ENCODE data around the gene C2CD2L.
"Not testable (repeated sequence)": the region's sequence is repeated elsewhere in the genome, so short reads cannot be mapped to it uniquely, and the experiment has no call there.

The C2CD2L gene

DNA sequence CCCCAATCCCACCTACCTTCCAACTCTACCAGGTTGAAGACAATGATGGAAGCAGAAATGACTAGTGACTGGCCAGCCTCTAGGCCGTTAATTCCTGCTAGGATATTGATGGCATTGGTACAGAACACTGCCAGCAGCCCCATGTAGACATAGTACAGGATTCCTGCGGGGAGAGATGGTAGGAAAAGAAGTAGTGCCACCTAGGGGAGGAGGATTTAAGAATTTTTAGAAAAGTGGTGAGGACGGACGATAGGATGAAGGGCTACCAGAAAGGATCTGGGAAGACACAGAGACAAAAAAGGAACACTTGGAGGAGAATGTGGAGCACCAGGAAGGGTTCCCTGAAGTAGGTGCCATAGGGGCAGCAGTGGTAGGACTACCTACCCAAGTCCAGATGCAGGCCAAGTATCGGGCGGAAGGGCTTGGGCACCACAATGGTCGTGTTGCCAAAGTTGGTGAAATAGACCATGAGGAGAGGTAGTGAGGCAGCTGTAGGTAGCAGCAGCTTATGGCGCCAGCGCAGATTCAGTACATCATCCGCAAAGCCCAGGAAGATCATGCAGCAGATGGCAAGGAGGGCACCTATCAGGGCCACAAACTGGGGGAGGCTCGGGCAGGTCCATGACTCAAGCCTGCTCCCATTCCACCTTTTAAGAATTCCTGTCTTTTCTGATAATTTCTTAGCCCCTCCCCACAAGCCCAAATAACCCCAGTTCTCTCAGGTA is 6.7 kb upstream of the C2CD2L start:
- TF ChIP-seq CSDC2 (CRISPR knock-in tag; IDR thresholded peaks at IDR 0.05) = no peak
- TF ChIP-seq TCF4 (CRISPR knock-in tag; IDR thresholded peaks at IDR 0.05; ENCODE audit: borderline replicate concordance) = no peak
- peak; percentile 19 for ATAC-seq

DNA sequence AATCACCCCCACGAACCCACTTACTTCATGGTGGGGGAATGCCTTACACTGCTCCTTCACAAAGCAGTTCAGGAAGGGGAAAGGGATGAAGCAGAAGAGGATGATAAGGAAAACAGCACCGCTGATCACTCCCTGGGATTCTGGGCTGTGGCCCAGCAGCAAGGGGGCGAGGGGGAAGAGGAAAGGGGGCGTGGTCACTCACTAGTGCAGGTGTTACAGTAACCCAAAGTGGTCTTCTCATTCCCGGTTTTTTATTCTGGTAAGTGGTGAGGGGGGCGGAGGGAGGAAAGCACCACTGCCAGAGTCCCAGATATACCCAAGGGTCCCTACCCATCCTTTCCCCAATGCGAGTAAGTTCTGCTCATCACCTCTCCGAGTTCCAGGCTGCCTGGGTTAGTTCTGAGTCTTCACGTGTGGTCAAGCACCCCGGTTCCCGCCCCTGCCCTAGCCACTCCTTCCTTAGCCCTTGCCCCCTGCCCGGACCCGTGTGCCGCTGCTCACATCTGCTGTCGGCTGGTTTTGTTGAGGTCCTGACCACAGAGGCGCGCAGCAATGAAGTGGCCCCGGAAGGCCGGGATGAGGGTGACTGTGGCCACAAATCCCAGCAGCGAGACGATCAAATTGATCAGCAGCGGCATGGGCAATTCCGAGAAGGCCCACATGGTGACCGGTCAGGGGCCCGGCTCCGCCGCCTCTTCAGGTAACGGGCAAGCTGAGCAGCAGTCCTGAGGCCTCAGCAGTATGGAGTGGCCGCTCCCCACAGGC is 6.0 kb upstream of the C2CD2L start:
- ATAC-seq = peak; percentile 41
- TF ChIP-seq BACH2 (CRISPR knock-in tag; IDR thresholded peaks at IDR 0.05; ENCODE audit: borderline replicate concordance) = no peak
- no peak for TF ChIP-seq ZNF8 (CRISPR knock-in tag; IDR thresholded peaks at IDR 0.05)
- TF ChIP-seq PATZ1 (CRISPR knock-in tag; IDR thresholded peaks at IDR 0.05; ENCODE audit: borderline replicate concordance) = no peak
- no peak for TF ChIP-seq PPARA (CRISPR knock-in tag; IDR thresholded peaks at IDR 0.05; ENCODE audit: borderline replicate concordance)
- TF ChIP-seq, protein P1, sequence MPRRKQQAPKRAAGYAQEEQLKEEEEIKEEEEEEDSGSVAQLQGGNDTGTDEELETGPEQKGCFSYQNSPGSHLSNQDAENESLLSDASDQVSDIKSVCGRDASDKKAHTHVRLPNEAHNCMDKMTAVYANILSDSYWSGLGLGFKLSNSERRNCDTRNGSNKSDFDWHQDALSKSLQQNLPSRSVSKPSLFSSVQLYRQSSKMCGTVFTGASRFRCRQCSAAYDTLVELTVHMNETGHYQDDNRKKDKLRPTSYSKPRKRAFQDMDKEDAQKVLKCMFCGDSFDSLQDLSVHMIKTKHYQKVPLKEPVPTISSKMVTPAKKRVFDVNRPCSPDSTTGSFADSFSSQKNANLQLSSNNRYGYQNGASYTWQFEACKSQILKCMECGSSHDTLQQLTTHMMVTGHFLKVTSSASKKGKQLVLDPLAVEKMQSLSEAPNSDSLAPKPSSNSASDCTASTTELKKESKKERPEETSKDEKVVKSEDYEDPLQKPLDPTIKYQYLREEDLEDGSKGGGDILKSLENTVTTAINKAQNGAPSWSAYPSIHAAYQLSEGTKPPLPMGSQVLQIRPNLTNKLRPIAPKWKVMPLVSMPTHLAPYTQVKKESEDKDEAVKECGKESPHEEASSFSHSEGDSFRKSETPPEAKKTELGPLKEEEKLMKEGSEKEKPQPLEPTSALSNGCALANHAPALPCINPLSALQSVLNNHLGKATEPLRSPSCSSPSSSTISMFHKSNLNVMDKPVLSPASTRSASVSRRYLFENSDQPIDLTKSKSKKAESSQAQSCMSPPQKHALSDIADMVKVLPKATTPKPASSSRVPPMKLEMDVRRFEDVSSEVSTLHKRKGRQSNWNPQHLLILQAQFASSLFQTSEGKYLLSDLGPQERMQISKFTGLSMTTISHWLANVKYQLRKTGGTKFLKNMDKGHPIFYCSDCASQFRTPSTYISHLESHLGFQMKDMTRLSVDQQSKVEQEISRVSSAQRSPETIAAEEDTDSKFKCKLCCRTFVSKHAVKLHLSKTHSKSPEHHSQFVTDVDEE (CRISPR knock-in tag; IDR thresholded peaks at IDR 0.05) = no peak
- no peak for TF ChIP-seq ZC3H10 (CRISPR knock-in tag; IDR thresholded peaks at IDR 0.05)
- no peak for TF ChIP-seq POU6F1 (CRISPR knock-in tag; IDR thresholded peaks at IDR 0.05; ENCODE audit: borderline replicate concordance, low read depth)
- TF ChIP-seq OSR1 (CRISPR knock-in tag; IDR thresholded peaks at IDR 0.05) = no peak
- no peak for TF ChIP-seq TOX (CRISPR knock-in tag; IDR thresholded peaks at IDR 0.05; ENCODE audit: borderline replicate concordance)
- no peak for TF ChIP-seq CSRNP3 (CRISPR knock-in tag; IDR thresholded peaks at IDR 0.05)
- no peak for TF ChIP-seq ZFP30 (CRISPR knock-in tag; IDR thresholded peaks at IDR 0.05)
- TF ChIP-seq, protein P2, sequence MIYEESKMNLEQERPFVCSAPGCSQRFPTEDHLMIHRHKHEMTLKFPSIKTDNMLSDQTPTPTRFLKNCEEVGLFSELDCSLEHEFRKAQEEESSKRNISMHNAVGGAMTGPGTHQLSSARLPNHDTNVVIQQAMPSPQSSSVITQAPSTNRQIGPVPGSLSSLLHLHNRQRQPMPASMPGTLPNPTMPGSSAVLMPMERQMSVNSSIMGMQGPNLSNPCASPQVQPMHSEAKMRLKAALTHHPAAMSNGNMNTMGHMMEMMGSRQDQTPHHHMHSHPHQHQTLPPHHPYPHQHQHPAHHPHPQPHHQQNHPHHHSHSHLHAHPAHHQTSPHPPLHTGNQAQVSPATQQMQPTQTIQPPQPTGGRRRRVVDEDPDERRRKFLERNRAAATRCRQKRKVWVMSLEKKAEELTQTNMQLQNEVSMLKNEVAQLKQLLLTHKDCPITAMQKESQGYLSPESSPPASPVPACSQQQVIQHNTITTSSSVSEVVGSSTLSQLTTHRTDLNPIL (CRISPR knock-in tag; IDR thresholded peaks at IDR 0.05; ENCODE audit: low read depth) = no peak
- no peak for TF ChIP-seq RARB (CRISPR knock-in tag; IDR thresholded peaks at IDR 0.05)

GRCh38 chr11:119101759-119102423 is 5.3 kb upstream of the C2CD2L start, which contains the start of gene DPAGT1:
DPAGT1 (minus strand) TSS chr11:119101853; CDS start chr11:119101655, 198 bp downstream.
- no peak for TF ChIP-seq ARNTL (CRISPR knock-in tag; IDR thresholded peaks at IDR 0.05; ENCODE audit: borderline replicate concordance, low read depth)
- TF ChIP-seq BACH2 (CRISPR knock-in tag; IDR thresholded peaks at IDR 0.05; ENCODE audit: borderline replicate concordance) = no peak
- peak; percentile 81 for TF ChIP-seq ZFP3 (CRISPR knock-in tag; IDR thresholded peaks at IDR 0.05)
- no peak for TF ChIP-seq CSRNP3 (CRISPR knock-in tag; IDR thresholded peaks at IDR 0.05)
- ATAC-seq = peak; percentile 91

DNA sequence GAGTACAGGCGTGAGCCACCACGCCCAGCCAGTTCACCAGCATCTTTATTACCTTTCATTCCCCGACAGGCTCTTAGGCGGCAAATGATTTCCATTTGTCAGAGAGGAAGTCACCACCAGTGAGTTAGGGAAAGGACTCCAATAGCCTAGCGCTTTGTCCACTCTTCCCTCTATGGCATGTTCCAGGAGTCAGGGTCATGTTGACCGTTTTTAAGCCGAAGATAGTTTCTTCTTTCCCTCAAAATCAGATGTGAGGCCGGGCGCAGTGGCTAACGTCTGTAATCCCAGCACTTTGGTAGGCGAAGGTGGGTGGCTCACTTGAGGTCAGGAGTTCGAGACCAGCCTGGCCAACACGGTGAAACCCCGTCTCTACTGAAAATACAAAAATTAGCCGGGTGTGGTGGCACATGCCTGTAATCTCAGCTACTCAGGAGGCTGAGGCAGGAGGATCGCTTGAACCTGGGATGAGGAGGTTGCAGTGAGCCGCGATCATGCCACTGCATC is 3.9 kb upstream of the C2CD2L start:
- not testable (repeated sequence) for ATAC-seq
